SK-N-SH (cell line): Measurements from ENCODE around the gene EPHB4.

Experiments
- MEF2A ChIP-seq: IDR thresholded peaks from 2 replicates; pipeline ENCODE4 v1.4.0; 2012; ENCODE audit warnings: low read depth, borderline replicate concordance
- POLR2AphosphoS5 ChIP-seq: IDR thresholded peaks from 2 replicates; pipeline ENCODE4 v1.6.1; 2012; ENCODE audit warnings: low read depth, low read length

- TF ChIP-seq POLR2AphosphoS5 (no peak), MEF2A (no peak)
These were observed 48.0 kb downstream of the EPHB4 start for GRCh38 chr7:100779359-100779758.
